Ureter (tissue), 1 donor: ENCODE results near the gene ACTBL2. TPM values are rescaled to one million over a fixed set of nuclear protein-coding genes. Genes with fewer than 3 reads are reported as not detected.
"Not testable (repeated sequence)": the region's sequence is repeated elsewhere in the genome, so short reads cannot be mapped to it uniquely, and the experiment has no call there.

Source experiments
- DNase-seq: peaks from one replicate; pipeline ENCODE4 v3.0.0-alpha.2; 2020; ENCODE audit warnings: low spot score
- total RNA-seq: library from RNA; stranded (reverse); gene quantifications from one replicate; pipeline ENCODE4 v1.2.4, GENCODE V29; 2023
- donor health status: DM: yes; HTN: yes; CAD: no.

The ACTBL2 gene
- not detected for total RNA-seq

- DNase-seq = no peak
Observed at GRCh38 chr5:57482671-57483106, at the start of gene ACTBL2. ACTBL2 (minus strand) TSS chr5:57482811; CDS start chr5:57482707, 104 bp downstream.

GRCh38 chr5:57531333-57531732, 48.7 kb upstream of the ACTBL2 start:
- DNase-seq = no peak

- DNase-seq = no peak
Observed at GRCh38 chr5:57529864-57530263, 47.3 kb upstream of the ACTBL2 start.

GRCh38 chr5:57527870-57528269, 45.3 kb upstream of the ACTBL2 start:
- DNase-seq = no peak

- no peak for DNase-seq
Observed at GRCh38 chr5:57524348-57525060, 41.9 kb upstream of the ACTBL2 start.

- not testable (repeated sequence) for DNase-seq
Observed at GRCh38 chr5:57522477-57522876, 39.9 kb upstream of the ACTBL2 start.

- not testable (repeated sequence) for DNase-seq
Observed at GRCh38 chr5:57518415-57518814, 35.8 kb upstream of the ACTBL2 start.

- DNase-seq = no peak
Observed at GRCh38 chr5:57517250-57517649, 34.6 kb upstream of the ACTBL2 start.

- DNase-seq = no peak
Observed at GRCh38 chr5:57513785-57514184, 31.2 kb upstream of the ACTBL2 start.

- no peak for DNase-seq
Observed at GRCh38 chr5:57511321-57511720, 28.7 kb upstream of the ACTBL2 start.

GRCh38 chr5:57509501-57510260, 27.1 kb upstream of the ACTBL2 start:
- DNase-seq = no peak

GRCh38 chr5:57508211-57508610, 25.6 kb upstream of the ACTBL2 start:
- no peak for DNase-seq

GRCh38 chr5:57505272-57506200, 22.9 kb upstream of the ACTBL2 start:
- no peak for DNase-seq

GRCh38 chr5:57504357-57504756, 21.7 kb upstream of the ACTBL2 start:
- no peak for DNase-seq

- DNase-seq = no peak
Observed at GRCh38 chr5:57503433-57503832, 20.8 kb upstream of the ACTBL2 start.

- no peak for DNase-seq
Observed at GRCh38 chr5:57501414-57502201, 19.0 kb upstream of the ACTBL2 start.

GRCh38 chr5:57499262-57500050, 16.8 kb upstream of the ACTBL2 start:
- no peak for DNase-seq

GRCh38 chr5:57497733-57498132, 15.1 kb upstream of the ACTBL2 start:
- DNase-seq = no peak

- no peak for DNase-seq
Observed at GRCh38 chr5:57495285-57496086, 12.9 kb upstream of the ACTBL2 start.
